Mesenchymal stem cell (in vitro differentiated cells and primary cell): ENCODE results near the gene TMEM244.

Source experiments
- DNase-seq: peaks from one replicate; pipeline ENCODE4 v3.0.0-alpha.2; 2013
- H2AFZ ChIP-seq: one replicate; pipeline ENCODE4 v1.6.1; 2013; ENCODE audit warnings: low read depth, mild to moderate bottlenecking, control low read depth, inconsistent platforms, low read length, moderate library complexity
- H2AK5ac ChIP-seq: 2 replicates; pipeline ENCODE4 v1.6.1; 2013; ENCODE audit warnings: low read length, moderate library complexity, mild to moderate bottlenecking, inconsistent platforms; ENCODE audit not compliant: severe bottlenecking
- H2BK120ac ChIP-seq: one replicate; pipeline ENCODE4 v1.6.1; 2013; ENCODE audit warnings: low read depth, mild to moderate bottlenecking, inconsistent platforms, low read length, moderate library complexity
- H2BK12ac ChIP-seq, 2 experiments: one replicate each; pipeline ENCODE4 v1.6.1; 2013; ENCODE audit warnings: inconsistent platforms in 2 of 2, low read length in 2 of 2, mild to moderate bottlenecking in 2 of 2, moderate library complexity in 2 of 2, control low read depth in 1 of 2
- H2BK15ac ChIP-seq: one replicate; pipeline ENCODE4 v1.6.1; 2013; ENCODE audit warnings: mild to moderate bottlenecking, low read depth, inconsistent platforms; ENCODE audit not compliant: poor library complexity, severe bottlenecking
- H2BK5ac ChIP-seq: 2 replicates; pipeline ENCODE4 v1.6.1; 2013; ENCODE audit warnings: low read depth, mild to moderate bottlenecking, low read length, control low read depth, inconsistent platforms; ENCODE audit not compliant: poor library complexity, severe bottlenecking
- H3K14ac ChIP-seq, 2 experiments: one replicate each; pipeline ENCODE4 v1.6.1; 2013; ENCODE audit warnings: inconsistent platforms in 2 of 2, low read length in 2 of 2, control low read depth in 1 of 2, mild to moderate bottlenecking in 1 of 2, moderate library complexity in 1 of 2
- H3K18ac ChIP-seq, 2 experiments: one replicate each; pipeline ENCODE4 v1.6.1; 2013; ENCODE audit warnings: inconsistent platforms in 2 of 2, low read length in 2 of 2, control low read depth in 1 of 2, low read depth in 1 of 2, mild to moderate bottlenecking in 1 of 2
- H3K23ac ChIP-seq, 2 experiments: one replicate each; pipeline ENCODE4 v1.6.1; 2013; ENCODE audit warnings: inconsistent platforms in 2 of 2, low read length in 2 of 2, mild to moderate bottlenecking in 2 of 2, moderate library complexity in 2 of 2, control low read depth in 1 of 2
- H3K27ac ChIP-seq: 2 replicates; pipeline ENCODE4 v1.5.1; 2013; ENCODE audit warnings: mild to moderate bottlenecking, moderate library complexity, low read length, control low read depth, inconsistent platforms; ENCODE audit not compliant: poor library complexity, severe bottlenecking
- H3K27me3 ChIP-seq, 2 experiments: 2 replicates each; pipeline versions ENCODE4 v1.6.1 to v1.7.0; 2013; ENCODE audit warnings: low read length in 2 of 2, mild to moderate bottlenecking in 2 of 2, moderate library complexity in 2 of 2, control low read depth in 1 of 2, inconsistent platforms in 1 of 2; ENCODE audit not compliant: control insufficient read depth in 1 of 2, insufficient read depth in 1 of 2
- H3K36me3 ChIP-seq, 2 experiments: 2 replicates each; pipeline versions ENCODE4 v1.6.1 to v1.7.0; 2013; ENCODE audit warnings: low read length in 2 of 2, control low read depth in 1 of 2, inconsistent platforms in 1 of 2, low read depth in 1 of 2, mild to moderate bottlenecking in 1 of 2; ENCODE audit not compliant: insufficient read depth in 2 of 2, control insufficient read depth in 1 of 2
- H3K4ac ChIP-seq, 2 experiments: one replicate each; pipeline ENCODE4 v1.6.1; 2013; ENCODE audit warnings: inconsistent platforms in 2 of 2, low read length in 2 of 2, mild to moderate bottlenecking in 2 of 2, moderate library complexity in 2 of 2, control low read depth in 1 of 2, low read depth in 1 of 2
- H3K4me1 ChIP-seq: 2 replicates; pipeline ENCODE4 v1.6.1; 2013; ENCODE audit warnings: low read depth, low read length, control low read depth; ENCODE audit not compliant: control insufficient read depth, insufficient read depth
- H3K4me2 ChIP-seq: 2 replicates; pipeline ENCODE4 v1.6.1; 2013; ENCODE audit warnings: low read length, mild to moderate bottlenecking, inconsistent platforms; ENCODE audit not compliant: poor library complexity, severe bottlenecking
- H3K4me3 ChIP-seq, 2 experiments: 2 replicates each; pipeline versions ENCODE4 v1.5.1 to v1.7.0; 2013; ENCODE audit warnings: low read length in 2 of 2, mild to moderate bottlenecking in 2 of 2, control low read depth in 1 of 2, low read depth in 1 of 2; ENCODE audit not compliant: insufficient read depth in 1 of 2
- H3K79me1 ChIP-seq: replicated peaks from 2 replicates; pipeline ENCODE4 v1.6.1; 2013; ENCODE audit warnings: mild to moderate bottlenecking, control low read depth, low read length, inconsistent platforms; ENCODE audit not compliant: poor library complexity, severe bottlenecking
- H3K9ac ChIP-seq: 2 replicates; pipeline ENCODE4 v1.7.0; 2013; ENCODE audit warnings: mild to moderate bottlenecking, low read length, moderate library complexity
- H3K9me3 ChIP-seq: 2 replicates; pipeline ENCODE4 v1.7.0; 2013; ENCODE audit warnings: mild to moderate bottlenecking, low read length; ENCODE audit not compliant: control insufficient read depth
- H4K8ac ChIP-seq: one replicate; pipeline ENCODE4 v1.6.1; 2013; ENCODE audit warnings: inconsistent platforms, mild to moderate bottlenecking, low read length, moderate library complexity
- H4K91ac ChIP-seq: one replicate; pipeline ENCODE4 v1.6.1; 2013; ENCODE audit warnings: mild to moderate bottlenecking, low read length, inconsistent platforms
- whole genome bisulfite sequencing: methylation state at CpG from one replicate; pipeline ENCODE4 v1.1.7; 2013; ENCODE audit warnings: mixed read lengths; 5-methylcytosine and 5-hydroxymethylcytosine counted together

TMEM244 gene

DNA sequence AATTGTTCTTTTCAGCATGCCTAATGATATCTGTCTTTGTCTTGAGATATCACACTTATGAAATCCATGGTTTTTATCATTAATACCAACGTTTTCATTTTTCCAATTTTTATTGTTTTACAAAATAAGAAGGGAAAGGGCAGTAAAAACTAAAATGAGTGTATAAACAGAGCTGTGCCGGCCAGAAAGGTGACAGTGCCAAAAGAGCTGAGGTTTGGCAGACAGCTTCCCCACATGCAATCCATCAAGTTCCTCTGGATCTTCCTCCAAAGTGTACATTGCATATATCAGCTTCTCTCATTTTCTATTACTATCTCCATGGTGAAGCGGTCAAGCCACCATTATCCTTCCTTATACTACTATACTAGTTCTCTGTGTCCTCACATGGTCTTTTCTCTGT is 10.1 kb upstream of the TMEM244 start:
- no peaks in the 10 kb centered on the region for H3K27me3 ChIP-seq
- no peak overlapping the region for H3K4me3 ChIP-seq
- no peak overlapping the region for H2AFZ ChIP-seq
- no peaks in the 10 kb centered on the region for H3K4me1 ChIP-seq
- no peak for DNase-seq
- H2BK12ac ChIP-seq, result no peak overlapping the region
- no peak overlapping the region for H4K91ac ChIP-seq
- H3K9me3 ChIP-seq, result no peaks in the 10 kb centered on the region
- no peaks in the 10 kb centered on the region for H3K79me1 ChIP-seq
- H3K36me3 ChIP-seq, result no peaks in the 10 kb centered on the region
- no peak overlapping the region for H2BK5ac ChIP-seq
- 93% methylated on average over 2 of the region's 3 CpGs for WGBS
- no peak overlapping the region for H4K8ac ChIP-seq
- no peak overlapping the region for H2BK120ac ChIP-seq
- no peak overlapping the region for H3K4ac ChIP-seq
- H2AK5ac ChIP-seq, result no peak overlapping the region
- H3K14ac ChIP-seq, result no peak overlapping the region
- no peak overlapping the region for H3K27ac ChIP-seq
- no peak overlapping the region for H3K9ac ChIP-seq
- H3K4me2 ChIP-seq, result no peak overlapping the region
- H3K18ac ChIP-seq, result no peak overlapping the region
- H2BK15ac ChIP-seq, result no peak overlapping the region
- H3K23ac ChIP-seq, result no peak overlapping the region

DNA sequence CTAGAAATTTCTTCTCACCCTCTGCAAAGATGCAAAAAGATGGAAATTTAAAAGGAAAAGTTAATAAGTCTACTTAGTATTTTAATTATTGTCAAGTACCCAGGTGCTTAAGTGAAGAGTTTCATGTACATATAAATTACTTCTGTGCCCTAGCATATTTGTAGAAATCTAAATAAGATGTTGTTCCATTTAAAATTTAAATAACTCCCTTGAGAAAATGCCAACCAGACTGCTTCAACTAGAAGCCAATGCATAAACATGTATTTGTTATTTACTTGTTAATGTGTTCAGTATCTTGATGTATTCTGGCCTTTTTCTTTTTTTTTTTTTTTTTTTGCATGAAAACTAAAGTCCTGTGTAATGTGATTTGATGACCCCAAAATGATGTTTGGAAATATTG is 6.3 kb upstream of the TMEM244 start:
- H3K18ac ChIP-seq, result no peak overlapping the region
- no peak overlapping the region for H4K91ac ChIP-seq
- H3K79me1 ChIP-seq, result no peaks in the 10 kb centered on the region
- no peaks in the 10 kb centered on the region for H3K9me3 ChIP-seq
- H3K4me2 ChIP-seq, result no peak overlapping the region
- no peak overlapping the region for H2AK5ac ChIP-seq
- H3K9ac ChIP-seq, result no peak overlapping the region
- H3K27me3 ChIP-seq, result no peaks in the 10 kb centered on the region
- H3K14ac ChIP-seq, result no peak overlapping the region
- no peak overlapping the region for H2AFZ ChIP-seq
- H2BK12ac ChIP-seq, result no peak overlapping the region
- H3K4ac ChIP-seq, result no peak overlapping the region
- no peak overlapping the region for H4K8ac ChIP-seq
- H2BK15ac ChIP-seq, result no peak overlapping the region
- H3K4me1 ChIP-seq, result peaks cover 2% of the 10 kb centered on the region
- no peak overlapping the region for H2BK120ac ChIP-seq
- H2BK5ac ChIP-seq, result no peak overlapping the region
- H3K27ac ChIP-seq, result no peak overlapping the region
- no peak overlapping the region for H3K4me3 ChIP-seq
- H3K23ac ChIP-seq, result no peak overlapping the region
- no peak for DNase-seq
- H3K36me3 ChIP-seq, result no peaks in the 10 kb centered on the region

GRCh38 chr6:129866688-129867087 is 5.6 kb upstream of the TMEM244 start:
- no peak for DNase-seq
- Histone ChIP-seq H2AK5ac (no peak overlapping the region), H2BK120ac (no peak overlapping the region), H4K91ac (no peak overlapping the region), H4K8ac (no peak overlapping the region), H3K4me2 (no peak overlapping the region), H3K18ac (no peak overlapping the region), H3K9me3 (no peaks in the 10 kb centered on the region), H3K23ac (no peak overlapping the region), H3K4me1 (peaks cover 2% of the 10 kb centered on the region), H2AFZ (no peak overlapping the region), H3K27ac (no peak overlapping the region), H3K4me3 (no peak overlapping the region), H2BK5ac (no peak overlapping the region), H3K36me3 (no peaks in the 10 kb centered on the region), H3K27me3 (no peaks in the 10 kb centered on the region), H3K14ac (no peak overlapping the region), H2BK12ac (no peak overlapping the region), H3K79me1 (no peaks in the 10 kb centered on the region), H3K4ac (no peak overlapping the region), H3K9ac (no peak overlapping the region), H2BK15ac (no peak overlapping the region)
- 92% methylated on average over 2 of the region's 2 CpGs for WGBS

DNA sequence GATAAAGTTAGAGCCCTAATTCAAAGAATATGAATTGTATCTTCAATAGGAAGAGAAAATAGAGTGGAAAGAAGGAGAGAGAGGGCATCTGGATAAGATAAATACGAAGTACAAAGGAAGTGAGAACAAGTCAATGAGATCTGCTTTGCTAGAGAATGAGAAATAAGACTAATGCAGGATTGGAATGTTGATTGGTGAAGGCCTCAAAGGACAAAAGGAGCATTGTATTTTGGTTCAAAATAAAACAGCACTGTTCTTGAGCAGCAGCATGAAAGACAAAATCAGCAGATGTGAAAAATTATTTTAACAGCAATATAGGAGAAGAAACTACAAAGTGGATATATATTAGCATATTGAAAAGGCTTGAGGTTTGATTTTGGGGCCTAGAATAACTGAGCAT is 5.1 kb upstream of the TMEM244 start:
- Histone ChIP-seq H3K4me3 (no peak overlapping the region), H3K27ac (no peak overlapping the region), H3K79me1 (no peaks in the 10 kb centered on the region), H3K9ac (no peak overlapping the region), H3K4me1 (peaks cover 2% of the 10 kb centered on the region), H3K36me3 (no peaks in the 10 kb centered on the region), H4K8ac (no peak overlapping the region), H2AK5ac (no peak overlapping the region), H3K4me2 (no peak overlapping the region), H3K23ac (no peak overlapping the region), H2AFZ (no peak overlapping the region), H2BK12ac (no peak overlapping the region), H3K14ac (no peak overlapping the region), H4K91ac (no peak overlapping the region), H2BK15ac (no peak overlapping the region), H2BK120ac (no peak overlapping the region), H3K9me3 (no peaks in the 10 kb centered on the region), H3K27me3 (no peaks in the 10 kb centered on the region), H3K18ac (no peak overlapping the region), H2BK5ac (no peak overlapping the region), H3K4ac (no peak overlapping the region)
- DNase-seq, result no peak
- 87% methylated on average over 1 of the region's 1 CpG for WGBS
